Measurements from ENCODE around the gene RAB31.
"Not testable (repeated sequence)": the region's sequence is repeated elsewhere in the genome, so short reads cannot be mapped to it uniquely, and the experiment has no call there.

RAB31 gene

GRCh38 chr18:9869715-9870430, 161.8 kb downstream of the RAB31 start:
- DNase-seq, result no peak

GRCh38 chr18:9870431-9871008, 162.4 kb downstream of the RAB31 start:
- DNase-seq, result no peak

GRCh38 chr18:9871244-9871746, 163.2 kb downstream of the RAB31 start:
- DNase-seq, result no peak

- no peak for DNase-seq
Measured at GRCh38 chr18:9872823-9873222, 164.7 kb downstream of the RAB31 start.

GRCh38 chr18:9874728-9875127, 166.6 kb downstream of the RAB31 start:
- DNase-seq, result no peak

GRCh38 chr18:9876212-9876866, 168.2 kb downstream of the RAB31 start:
- DNase-seq, result no peak

GRCh38 chr18:9876867-9877654, 169.0 kb downstream of the RAB31 start:
- no peak for DNase-seq

- DNase-seq, result no peak
Measured at GRCh38 chr18:9877655-9878014, 169.5 kb downstream of the RAB31 start.

- DNase-seq, result no peak
Measured at GRCh38 chr18:9878095-9878494, 170.0 kb downstream of the RAB31 start.

GRCh38 chr18:9878783-9879242, 170.7 kb downstream of the RAB31 start:
- no peak for DNase-seq

- no peak for DNase-seq
Measured at GRCh38 chr18:9884090-9884489, 176.0 kb downstream of the RAB31 start.

- no peak for DNase-seq
Measured at GRCh38 chr18:9884532-9885140, 176.5 kb downstream of the RAB31 start.

- DNase-seq, result no peak
Measured at GRCh38 chr18:9885170-9886004, 177.3 kb downstream of the RAB31 start, which contains the start of gene TXNDC2. TXNDC2 (plus strand) TSS chr18:9885973; CDS start chr18:9886681, 708 bp downstream.

- no peak for DNase-seq
Measured at GRCh38 chr18:9886005-9886348, 177.9 kb downstream of the RAB31 start.

GRCh38 chr18:9887992-9888391, 179.9 kb downstream of the RAB31 start:
- DNase-seq, result no peak

GRCh38 chr18:9890196-9890595, 182.1 kb downstream of the RAB31 start:
- no peak for DNase-seq

- DNase-seq, result no peak
Measured at GRCh38 chr18:9890957-9891356, 182.9 kb downstream of the RAB31 start.

GRCh38 chr18:9891515-9891914, 183.4 kb downstream of the RAB31 start:
- not testable (repeated sequence) for DNase-seq

- no peak for DNase-seq
Measured at GRCh38 chr18:9894454-9895068, 186.5 kb downstream of the RAB31 start.

- no peak for DNase-seq
Measured at GRCh38 chr18:9897129-9897528, 189.0 kb downstream of the RAB31 start.

GRCh38 chr18:9897787-9898291, 189.7 kb downstream of the RAB31 start:
- DNase-seq, result not testable (repeated sequence)
